Erythroblast (primary cell): ENCODE measurements around the gene HSPA9.

ENCODE experiments used
- GATA1 ChIP-seq: IDR thresholded peaks from 2 replicates; pipeline ENCODE4 v1.6.1; 2011; ENCODE audit warnings: low read depth, mild to moderate bottlenecking, control low read depth, low read length, moderate library complexity
- POLR2A ChIP-seq: IDR thresholded peaks from 2 replicates; pipeline ENCODE4 v1.6.1; 2011; ENCODE audit warnings: mild to moderate bottlenecking, low read length

- TF ChIP-seq POLR2A, result no peak
- TF ChIP-seq GATA1, result no peak
These were observed 31.3 kb upstream of the HSPA9 start for GRCh38 chr5:138606378-138607064.
